DOHH2 (cell line): ENCODE results near the gene CYP4F2.

Source experiments
- H3F3A ChIP-seq: fragments of 200-600 bp; sonication (generic), shearing (Covaris generic); 2 replicates; pipeline ENCODE4 v1.6.0; 2016; ENCODE audit warnings: antibody characterized with exemption, mild to moderate bottlenecking; ENCODE audit not compliant: control insufficient read depth, insufficient read depth
- H3K27ac ChIP-seq: fragments of 200-600 bp; sonication (generic); 2 replicates; pipeline ENCODE4 v1.5.1; 2014; ENCODE audit warnings: low read depth, mild to moderate bottlenecking, low read length, moderate library complexity
- H3K27me3 ChIP-seq: fragments of 200-600 bp; sonication (generic); 2 replicates; pipeline ENCODE4 v1.6.1; 2014; ENCODE audit warnings: mild to moderate bottlenecking, low read length, mixed read lengths; ENCODE audit not compliant: control insufficient read depth
- H3K36me3 ChIP-seq: fragments of 200-600 bp; sonication (generic); 2 replicates; pipeline ENCODE4 v1.6.1; 2014; ENCODE audit warnings: mild to moderate bottlenecking, low read length, moderate library complexity, mixed read lengths; ENCODE audit not compliant: control insufficient read depth
- H3K4me1 ChIP-seq: fragments of 200-600 bp; sonication (generic); 2 replicates; pipeline ENCODE4 v1.6.1; 2014; ENCODE audit warnings: mild to moderate bottlenecking, low read length, mixed read lengths; ENCODE audit not compliant: control insufficient read depth
- H3K4me2 ChIP-seq: fragments of 200-600 bp; sonication (generic); 2 replicates; pipeline ENCODE4 v1.6.0; 2014; ENCODE audit warnings: mild to moderate bottlenecking, low read length, moderate library complexity
- H3K4me3 ChIP-seq: fragments of 200-600 bp; sonication (generic); 2 replicates; pipeline ENCODE4 v1.5.1; 2014; ENCODE audit warnings: mild to moderate bottlenecking, low read length, mixed read lengths
- H3K79me2 ChIP-seq: fragments of 200-600 bp; sonication (generic); 2 replicates; pipeline ENCODE4 v1.6.1; 2014; ENCODE audit warnings: mild to moderate bottlenecking, low read length, mixed read lengths; ENCODE audit not compliant: control insufficient read depth
- H3K9me2 ChIP-seq: fragments of 200-600 bp; sonication (generic); replicated peaks from 2 replicates; pipeline ENCODE4 v1.6.1; 2014; ENCODE audit warnings: mild to moderate bottlenecking, low read length, mixed read lengths; ENCODE audit not compliant: control insufficient read depth
- H3K9me3 ChIP-seq: fragments of 200-600 bp; sonication (generic); 2 replicates; pipeline ENCODE4 v1.6.1; 2014; ENCODE audit warnings: antibody characterized with exemption, low read length, mixed read lengths; ENCODE audit not compliant: control insufficient read depth, insufficient read depth
- H4K20me1 ChIP-seq: fragments of 200-600 bp; sonication (generic); 2 replicates; pipeline ENCODE4 v1.6.0; 2014; ENCODE audit warnings: low read depth, mild to moderate bottlenecking, antibody characterized with exemption, low read length, moderate library complexity; ENCODE audit not compliant: control insufficient read depth, insufficient read depth
- CTCF ChIP-seq: fragments of 200-600 bp; sonication (generic); IDR thresholded peaks from one replicate; pipeline ENCODE4 v1.5.1; 2014; ENCODE audit warnings: antibody characterized with exemption, mild to moderate bottlenecking, low read depth, low read length; ENCODE audit not compliant: poor library complexity, severe bottlenecking
- EZH2phosphoT487 ChIP-seq: fragments of 200-600 bp; sonication (generic); IDR thresholded peaks from 2 replicates; pipeline ENCODE4 v1.6.1; 2017; ENCODE audit warnings: borderline replicate concordance, mild to moderate bottlenecking, antibody characterized with exemption, low read length, moderate library complexity, mixed read lengths

Gene CYP4F2

GRCh38 chr19:15828121-15828610 is 69.7 kb downstream of the CYP4F2 start:
- Histone ChIP-seq H3K27me3 (no peaks in the 10 kb centered on the region; the same call in 1 of the 2 replicates), H3K9me2 (no peaks in the 10 kb centered on the region), H3K4me1 (peaks cover 8% of the 10 kb centered on the region), H3F3A (no peaks in the 10 kb centered on the region), H3K36me3 (no peaks in the 10 kb centered on the region), H4K20me1 (no peaks in the 10 kb centered on the region), H3K4me2 (peak overlapping the region; percentile 15; the same call in 1 of the 2 replicates), H3K9me3 (no peaks in the 10 kb centered on the region), H3K4me3 (no peak overlapping the region), H3K79me2 (no peaks in the 10 kb centered on the region), H3K27ac (no peak overlapping the region)
- TF ChIP-seq EZH2phosphoT487: no peak
- no peak for TF ChIP-seq CTCF
